Kidney glomerular epithelial cell (primary cell): Measurements from ENCODE around the gene TCF4.

Experiments
- DNase-seq: peaks from one replicate; lab custom pipeline; 2025; lab: John Stamatoyannopoulos, UW

TCF4 gene

DNA sequence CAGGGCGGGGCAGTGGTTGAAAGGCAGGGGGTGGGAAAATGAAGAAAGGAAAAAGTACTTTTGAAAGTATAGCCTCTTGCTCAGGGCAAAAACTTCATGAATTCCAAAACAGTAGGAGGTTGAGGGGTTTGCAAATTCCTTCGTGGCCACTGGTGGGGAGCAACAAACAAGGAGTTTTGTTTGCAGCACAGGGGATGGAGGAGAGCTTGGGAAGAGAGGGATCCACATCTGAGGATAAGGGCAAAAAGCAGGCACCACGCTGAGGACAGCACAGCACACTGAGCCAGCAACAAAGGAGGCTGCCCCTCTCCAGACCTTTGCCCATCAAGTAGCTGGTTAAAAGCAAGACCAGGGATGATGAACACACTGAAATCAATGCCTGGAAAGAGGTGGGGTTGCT, 148.9 kb downstream of the TCF4 start:
- no peak for DNase-seq

GRCh38 chr18:55435592-55435991, 152.4 kb downstream of the TCF4 start:
- no peak for DNase-seq

GRCh38 chr18:55433648-55434047, 154.3 kb downstream of the TCF4 start:
- no peak for DNase-seq

DNA sequence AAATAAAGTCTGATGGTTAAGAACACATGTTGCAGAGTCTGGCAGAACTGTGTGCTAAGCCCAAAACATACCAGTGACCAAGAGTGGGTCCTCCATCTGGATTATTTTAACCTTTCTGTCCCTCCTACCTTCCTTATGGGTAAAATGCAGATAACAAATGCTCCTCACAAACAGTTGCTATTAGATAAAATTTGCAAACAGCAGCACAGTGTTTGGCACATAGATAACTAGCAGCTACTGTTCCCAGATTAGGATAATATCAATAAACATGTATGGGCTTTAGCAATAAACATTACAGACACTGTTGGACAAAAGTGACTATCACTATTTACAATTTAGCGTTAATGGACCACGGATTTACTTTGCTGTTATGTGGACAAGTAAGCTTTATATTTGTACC, 154.9 kb downstream of the TCF4 start:
- no peak for DNase-seq

GRCh38 chr18:55432307-55433040, 155.5 kb downstream of the TCF4 start:
- DNase-seq = no peak

- no peak for DNase-seq
Observed at GRCh38 chr18:55430026-55430425, 158.0 kb downstream of the TCF4 start.

DNA sequence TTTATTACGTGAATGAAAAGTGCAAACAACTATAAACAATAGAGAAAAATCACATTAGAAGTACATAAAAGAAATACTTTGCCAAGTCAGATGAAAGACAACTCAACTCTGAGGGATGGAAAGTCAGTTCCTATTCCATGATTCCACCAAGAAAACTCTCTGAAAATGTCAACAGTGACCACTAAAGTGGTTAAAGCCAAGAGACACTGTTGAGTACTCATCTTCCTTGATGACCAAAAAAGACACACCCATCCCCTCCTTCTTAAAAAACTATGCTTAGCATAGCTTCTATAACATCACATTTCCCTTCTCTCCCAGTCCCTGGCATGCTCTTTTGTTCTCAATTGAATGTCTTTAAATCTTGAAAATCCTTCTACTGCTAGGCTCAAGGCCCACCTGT, 160.0 kb downstream of the TCF4 start:
- no peak for DNase-seq

DNA sequence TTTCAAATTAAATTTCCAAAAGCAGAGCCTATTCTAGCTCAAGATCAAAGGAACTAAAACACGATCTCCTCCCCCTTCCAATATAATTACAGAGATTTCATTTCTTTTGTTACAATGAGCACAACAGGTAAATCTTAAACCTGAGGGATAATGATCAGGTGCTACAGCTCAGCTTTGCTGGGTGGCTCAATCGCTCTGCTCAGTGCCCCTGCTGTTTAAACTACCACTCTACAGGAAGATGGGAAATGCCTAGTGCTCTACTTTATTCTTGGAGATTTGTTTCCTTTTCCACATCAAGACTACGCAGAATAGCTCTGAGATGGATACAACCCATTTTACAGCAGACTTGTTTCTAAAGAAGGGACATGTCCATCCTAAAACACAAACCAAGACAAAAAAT, 162.3 kb downstream of the TCF4 start:
- no peak for DNase-seq

DNA sequence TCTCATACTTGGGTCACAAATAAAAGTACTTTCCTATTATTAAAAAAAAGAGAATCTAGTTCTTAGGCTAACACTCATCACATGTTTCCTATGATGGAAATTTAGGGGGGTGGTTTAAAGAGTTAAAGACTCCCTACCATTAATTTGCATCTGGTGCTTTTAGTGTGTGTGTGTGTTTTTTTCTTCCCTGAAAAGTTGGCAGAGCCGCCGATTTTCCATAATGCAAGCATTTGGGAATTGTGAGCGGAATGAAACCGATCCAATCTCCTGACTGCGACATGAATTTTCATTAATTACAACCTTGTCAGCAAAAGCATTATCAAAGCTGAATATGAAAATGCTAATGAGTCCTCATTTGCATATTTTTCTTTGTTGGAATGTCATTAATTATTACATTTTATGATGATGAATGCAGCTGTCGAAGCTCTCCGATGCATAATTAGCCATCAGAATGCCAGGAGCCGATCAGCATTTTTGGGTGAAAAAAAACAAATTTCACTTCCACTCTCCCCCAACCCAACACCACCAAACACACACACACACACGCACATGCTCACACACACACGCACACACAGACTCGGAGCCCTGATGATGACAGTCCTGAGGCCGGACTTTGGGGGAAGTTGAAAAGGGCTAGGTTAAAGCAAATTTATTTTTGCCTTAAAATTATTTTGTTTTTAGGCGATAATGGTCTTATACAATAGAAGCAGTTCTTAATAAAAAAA, 165.4 kb downstream of the TCF4 start:
- DNase-seq = no peak

GRCh38 chr18:55421615-55422419, 166.2 kb downstream of the TCF4 start:
- no peak for DNase-seq

- no peak for DNase-seq
Observed at GRCh38 chr18:55421308-55421614, 166.7 kb downstream of the TCF4 start.

- no peak for DNase-seq
Observed at GRCh38 chr18:55420665-55421307, 167.2 kb downstream of the TCF4 start.

DNA sequence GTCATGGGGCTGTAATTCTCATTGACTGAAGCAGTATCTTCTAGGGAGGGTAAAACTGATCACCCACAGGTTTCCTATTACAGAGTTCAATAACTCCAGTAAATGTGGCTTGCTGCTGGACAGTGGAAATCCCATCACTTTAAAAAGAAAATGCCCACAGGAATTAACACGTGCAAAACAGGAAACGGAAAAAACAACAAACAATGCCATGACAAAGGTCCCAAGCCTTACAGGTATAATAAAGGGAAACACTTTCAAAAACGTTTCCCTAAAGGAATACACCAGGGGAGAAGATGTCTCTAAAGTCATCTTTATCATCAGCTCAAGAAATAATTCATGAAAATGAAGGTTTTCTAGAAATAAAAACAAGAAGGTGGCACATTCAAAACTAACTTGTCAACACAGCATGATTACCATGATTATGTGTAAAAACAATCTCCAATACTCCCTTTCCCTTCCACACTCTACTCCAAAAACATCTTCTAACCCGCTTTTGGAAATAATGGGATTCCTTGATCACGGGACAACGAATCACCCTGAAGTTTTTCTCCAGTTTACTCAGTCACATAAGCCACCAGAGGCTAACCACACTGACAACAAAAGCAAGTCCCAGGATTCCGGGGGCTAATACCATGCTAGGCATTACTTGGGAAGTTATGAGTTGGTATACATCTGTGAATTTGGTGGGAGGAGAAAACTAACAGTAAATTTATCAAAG, 167.9 kb downstream of the TCF4 start:
- DNase-seq = no peak

GRCh38 chr18:55419132-55419946, 168.7 kb downstream of the TCF4 start:
- no peak for DNase-seq

DNA sequence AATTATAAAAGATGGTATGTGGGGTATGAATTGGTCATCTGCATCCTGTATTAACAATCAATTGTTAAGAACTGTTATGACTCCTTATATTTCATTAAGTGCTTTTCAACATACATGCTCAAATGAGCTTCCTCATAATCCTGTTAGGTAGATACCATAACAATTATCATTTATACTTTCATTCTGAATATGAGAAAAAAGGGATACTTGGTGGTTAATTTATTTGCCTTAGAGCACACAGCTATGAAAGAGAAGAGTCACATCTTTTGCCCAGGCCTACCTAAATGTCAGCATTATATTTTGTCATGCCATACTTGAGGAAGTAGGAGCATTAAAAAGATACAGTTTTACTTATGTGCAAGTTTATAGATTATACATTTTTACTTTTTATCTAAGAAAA, 169.6 kb downstream of the TCF4 start:
- DNase-seq = no peak

- no peak for DNase-seq
Observed at GRCh38 chr18:55416791-55417190, 171.2 kb downstream of the TCF4 start.

DNA sequence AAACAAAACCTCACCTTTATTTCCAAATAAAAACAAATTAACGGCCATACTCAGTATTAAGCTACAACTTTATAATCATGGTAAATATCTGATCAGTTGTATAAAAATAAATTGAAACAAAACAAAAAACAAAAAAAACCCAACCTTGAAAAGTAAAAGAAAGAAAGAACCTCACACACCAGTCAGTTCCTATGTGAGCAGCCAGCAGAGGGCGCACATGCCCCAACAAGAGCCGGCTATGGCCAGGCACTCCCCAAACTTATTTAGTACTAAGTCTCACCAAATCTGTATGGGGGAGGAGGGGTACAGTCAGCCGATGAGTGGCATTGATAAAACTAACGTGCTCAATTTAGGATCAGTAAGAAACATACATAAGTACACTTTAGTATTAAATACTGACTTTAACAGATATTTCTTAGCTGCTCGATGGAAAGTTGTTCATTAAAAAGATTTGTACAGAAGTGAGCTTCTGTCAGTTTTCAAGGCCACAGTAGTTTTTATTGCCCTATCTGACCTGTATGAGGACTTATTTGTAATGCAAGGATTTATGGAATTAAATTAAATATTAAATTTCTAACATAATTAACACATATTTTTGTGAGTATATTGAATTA, 172.6 kb downstream of the TCF4 start:
- peak; percentile 73 for DNase-seq

GRCh38 chr18:55414475-55414874, 173.5 kb downstream of the TCF4 start:
- DNase-seq = no peak

DNA sequence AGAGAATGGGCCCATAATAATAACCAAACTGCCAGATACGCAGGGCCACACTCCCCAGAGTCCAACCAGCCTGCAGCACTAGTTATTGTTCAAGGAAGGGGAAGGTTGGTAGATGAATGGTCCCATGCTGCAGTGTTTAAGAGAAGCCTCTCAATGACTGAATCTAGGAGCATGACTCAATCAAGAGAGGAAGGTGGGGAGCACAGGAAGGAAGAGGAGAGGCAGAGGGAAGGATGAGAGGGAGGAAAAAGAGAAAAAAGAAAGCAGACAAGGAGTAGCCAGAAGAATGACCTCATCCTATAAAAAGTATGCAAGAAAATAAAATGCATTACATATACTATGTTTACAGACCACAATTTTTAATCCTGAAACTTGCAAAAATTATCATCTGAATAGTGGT, 174.5 kb downstream of the TCF4 start:
- peak; percentile 3 for DNase-seq

- DNase-seq = no peak
Observed at GRCh38 chr18:55407774-55408535, 180.0 kb downstream of the TCF4 start.
